ENCODE results near the gene CCT4.
A peak's percentile ranks its signal among the peaks of the same experiment; 100 is the strongest.
"Not testable (repeated sequence)": the region's sequence is repeated elsewhere in the genome, so short reads cannot be mapped to it uniquely, and the experiment has no call there.

The CCT4 gene

GRCh38 chr2:61853847-61854563 is 34.5 kb downstream of the CCT4 start, which contains the start of gene FAM161A:
Gene FAM161A, minus strand, starts transcription at chr2:61854060. Its CDS starts 19 bp downstream, at chr2:61854041.
- no peak for TF ChIP-seq ZFX (IDR thresholded peaks at IDR 0.05)
- no peak for TF ChIP-seq CTCF (conservative IDR thresholded peaks at IDR 0.05)
- H3K27ac ChIP-seq, result peak within 1 kb of the TSS; percentile 86

GRCh38 chr2:61853086-61853846 is 35.2 kb downstream of the CCT4 start:
- TF ChIP-seq CTCF (conservative IDR thresholded peaks at IDR 0.05), result 0 out of 2 replicates have a peak, but pooled peaks have one; percentile 5
- TF ChIP-seq ZFX (IDR thresholded peaks at IDR 0.05), result no peak
- peak overlapping the region; percentile 86 for H3K27ac ChIP-seq

- not testable (repeated sequence) for H3K27ac ChIP-seq
Measured at GRCh38 chr2:61851270-61851669, 37.2 kb downstream of the CCT4 start.

GRCh38 chr2:61845320-61845719 is 43.1 kb downstream of the CCT4 start:
- TF ChIP-seq ZFX (IDR thresholded peaks at IDR 0.05) (no peak), CTCF (conservative IDR thresholded peaks at IDR 0.05) (no peak)
- no peak overlapping the region for H3K27ac ChIP-seq

GRCh38 chr2:61841286-61841685 is 47.2 kb downstream of the CCT4 start:
- TF ChIP-seq CTCF (conservative IDR thresholded peaks at IDR 0.05), result no peak
- no peak for TF ChIP-seq ZFX (IDR thresholded peaks at IDR 0.05)

GRCh38 chr2:61834893-61835292 is 53.6 kb downstream of the CCT4 start:
- H3K27ac ChIP-seq, result no peak overlapping the region
- TF ChIP-seq CTCF (conservative IDR thresholded peaks at IDR 0.05) (no peak), ZFX (IDR thresholded peaks at IDR 0.05) (no peak)

More at GRCh38 chr2:61841286-61841685, 47.2 kb downstream of the CCT4 start:
- H3K27ac ChIP-seq, result no peak overlapping the region

GRCh38 chr2:61833971-61834370 is 54.5 kb downstream of the CCT4 start:
- no peak for TF ChIP-seq CTCF (conservative IDR thresholded peaks at IDR 0.05)
- no peak for TF ChIP-seq ZFX (IDR thresholded peaks at IDR 0.05)
- no peak overlapping the region for H3K27ac ChIP-seq

All from C4-2B (cell line).